T-helper 2 cell treated with Interferon-gamma antibody and Interleukin-4, amounts not matched to agents 5 μg/mL and 100 μg/mL, for 36 hours (primary cell): Measurements from ENCODE around the gene WDR4.
A peak's percentile ranks its signal among the peaks of the same experiment; 100 is the strongest.

Experiments
- DNase-seq: peaks from one replicate; pipeline ENCODE4 v3.0.0; 2021; ENCODE audit warnings: low spot score
- H3K27ac Mint-ChIP-seq: one replicate; pipeline ENCODE4 v1.8.0; 2021; ENCODE audit warnings: mild to moderate bottlenecking, mixed read lengths
- H3K27me3 Mint-ChIP-seq: one replicate; pipeline ENCODE4 v1.8.0; 2021; ENCODE audit warnings: low read depth, mixed read lengths
- H3K36me3 Mint-ChIP-seq: one replicate; pipeline ENCODE4 v1.8.0; 2021; ENCODE audit warnings: low read depth, mixed read lengths
- H3K4me1 Mint-ChIP-seq: one replicate; pipeline ENCODE4 v1.8.0; 2021; ENCODE audit warnings: low read depth, mixed read lengths
- H3K4me3 Mint-ChIP-seq: one replicate; pipeline ENCODE4 v1.8.0; 2022; ENCODE audit warnings: mild to moderate bottlenecking, moderate library complexity, mixed read lengths
- H3K9me3 Mint-ChIP-seq: one replicate; pipeline ENCODE4 v1.8.0; 2021; ENCODE audit warnings: mixed read lengths

WDR4 gene

DNA sequence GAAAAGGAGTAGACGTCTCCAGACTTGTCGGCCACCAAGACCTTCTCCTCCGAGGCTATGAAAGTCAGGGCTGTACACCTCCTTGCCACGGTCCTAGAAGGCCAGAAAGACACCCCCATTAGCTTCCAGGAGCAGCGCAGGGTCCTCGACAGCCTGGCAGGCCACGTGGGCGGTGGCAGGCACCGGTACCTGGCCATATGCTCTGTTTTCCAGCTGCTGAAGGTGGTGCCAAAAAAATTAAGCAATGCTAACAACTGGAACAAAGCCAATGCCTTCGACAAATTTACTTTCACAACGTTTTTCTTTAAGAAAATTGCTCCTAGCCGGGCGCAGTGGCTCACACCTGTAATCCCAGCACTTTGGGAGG is 15.9 kb downstream of the WDR4 start:
- Mint-ChIP-seq H3K4me3 (no peak overlapping the region), H3K27ac (no peak overlapping the region), H3K27me3 (no peaks in the 10 kb centered on the region), H3K36me3 (peaks cover 44% of the 10 kb centered on the region), H3K4me1 (peaks cover 9% of the 10 kb centered on the region), H3K9me3 (no peaks in the 10 kb centered on the region)
- no peak for DNase-seq

GRCh38 chr21:42862774-42863503 is 16.4 kb downstream of the WDR4 start:
- DNase-seq = no peak
- Mint-ChIP-seq H3K4me1 (peaks cover 9% of the 10 kb centered on the region), H3K27ac (no peak overlapping the region), H3K27me3 (no peaks in the 10 kb centered on the region), H3K9me3 (no peaks in the 10 kb centered on the region), H3K4me3 (no peak overlapping the region), H3K36me3 (peaks cover 41% of the 10 kb centered on the region)

- no peak for DNase-seq
- Mint-ChIP-seq H3K9me3 (no peaks in the 10 kb centered on the region), H3K36me3 (peaks cover 37% of the 10 kb centered on the region), H3K27me3 (no peaks in the 10 kb centered on the region), H3K27ac (no peak overlapping the region), H3K4me1 (peaks cover 9% of the 10 kb centered on the region), H3K4me3 (no peak overlapping the region)
Observed at GRCh38 chr21:42861848-42862400, 17.4 kb downstream of the WDR4 start.

GRCh38 chr21:42861311-42861847 is 18.0 kb downstream of the WDR4 start:
- H3K4me1 Mint-ChIP-seq = peaks cover 7% of the 10 kb centered on the region
- no peaks in the 10 kb centered on the region for H3K27me3 Mint-ChIP-seq
- no peaks in the 10 kb centered on the region for H3K9me3 Mint-ChIP-seq
- H3K36me3 Mint-ChIP-seq = peaks cover 38% of the 10 kb centered on the region
- peak overlapping the region; percentile 41 for H3K27ac Mint-ChIP-seq
- DNase-seq = no peak
- no peak overlapping the region for H3K4me3 Mint-ChIP-seq

GRCh38 chr21:42860345-42860744 is 19.0 kb downstream of the WDR4 start:
- H3K4me3 Mint-ChIP-seq = no peak overlapping the region
- H3K36me3 Mint-ChIP-seq = peaks cover 40% of the 10 kb centered on the region
- H3K9me3 Mint-ChIP-seq = no peaks in the 10 kb centered on the region
- DNase-seq = no peak
- H3K27me3 Mint-ChIP-seq = no peaks in the 10 kb centered on the region
- H3K4me1 Mint-ChIP-seq = peaks cover 2% of the 10 kb centered on the region
- H3K27ac Mint-ChIP-seq = no peak overlapping the region

DNA sequence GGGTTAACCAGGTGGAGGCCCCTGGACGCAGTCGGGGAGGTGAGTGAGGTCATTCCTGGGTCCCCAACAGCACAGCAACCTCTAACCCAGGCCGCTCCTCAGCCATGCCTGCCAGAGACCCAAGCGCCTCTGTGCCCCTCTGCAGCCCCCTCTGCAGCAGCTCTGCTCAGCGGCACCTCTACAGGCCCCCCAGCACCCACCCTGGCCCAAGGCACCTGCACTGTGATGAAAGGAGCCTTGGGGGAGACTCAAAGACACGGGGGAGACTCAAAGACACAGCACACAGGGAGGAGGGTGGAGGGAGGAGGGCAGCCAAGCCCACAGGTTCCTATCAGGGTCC is 19.5 kb downstream of the WDR4 start:
- no peaks in the 10 kb centered on the region for H3K27me3 Mint-ChIP-seq
- no peak overlapping the region for H3K27ac Mint-ChIP-seq
- H3K36me3 Mint-ChIP-seq = peaks cover 39% of the 10 kb centered on the region
- H3K4me3 Mint-ChIP-seq = no peak overlapping the region
- H3K4me1 Mint-ChIP-seq = peaks cover 2% of the 10 kb centered on the region
- no peaks in the 10 kb centered on the region for H3K9me3 Mint-ChIP-seq
- DNase-seq = no peak

- Mint-ChIP-seq H3K4me1 (peaks cover 2% of the 10 kb centered on the region), H3K9me3 (no peaks in the 10 kb centered on the region), H3K27me3 (no peaks in the 10 kb centered on the region), H3K36me3 (peaks cover 38% of the 10 kb centered on the region), H3K27ac (no peak overlapping the region), H3K4me3 (no peak overlapping the region)
- no peak for DNase-seq
Observed at GRCh38 chr21:42858957-42859890, 20.1 kb downstream of the WDR4 start.

DNA sequence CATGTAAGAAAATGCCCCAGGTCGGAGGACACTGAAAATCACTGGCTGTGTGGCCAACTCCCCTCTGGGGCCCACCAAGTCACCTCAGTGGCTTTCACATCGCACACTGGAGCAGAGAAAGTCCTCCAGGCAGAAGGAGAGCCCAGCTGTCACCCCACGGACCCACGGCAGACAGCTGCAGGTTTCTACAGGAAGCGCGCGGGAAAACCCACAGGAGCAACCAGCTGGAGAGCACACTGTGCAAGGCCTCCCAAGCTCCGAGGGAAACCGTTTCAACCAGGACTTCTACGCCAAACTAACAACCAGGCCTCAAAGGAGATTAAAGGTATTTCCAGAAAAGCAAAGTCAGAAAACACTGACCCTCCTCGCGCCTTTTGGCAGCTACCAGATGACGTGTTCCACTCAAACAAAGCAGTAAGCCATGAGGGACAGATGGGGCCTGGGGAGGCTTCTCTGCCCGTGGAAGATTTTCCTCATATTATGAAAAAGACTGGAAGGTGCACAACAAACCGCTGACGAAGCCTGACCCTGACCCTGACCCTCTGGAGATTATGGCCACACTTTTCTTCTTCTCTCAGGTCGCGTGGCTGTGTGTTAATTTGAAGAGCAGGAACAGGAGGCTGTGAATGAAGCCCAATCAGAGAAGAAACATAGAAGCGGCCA is 21.0 kb downstream of the WDR4 start:
- H3K27me3 Mint-ChIP-seq = no peaks in the 10 kb centered on the region
- DNase-seq = no peak
- no peaks in the 10 kb centered on the region for H3K9me3 Mint-ChIP-seq
- peaks cover 2% of the 10 kb centered on the region for H3K4me1 Mint-ChIP-seq
- peaks cover 37% of the 10 kb centered on the region for H3K36me3 Mint-ChIP-seq
- no peak overlapping the region for H3K4me3 Mint-ChIP-seq
- H3K27ac Mint-ChIP-seq = no peak overlapping the region

DNA sequence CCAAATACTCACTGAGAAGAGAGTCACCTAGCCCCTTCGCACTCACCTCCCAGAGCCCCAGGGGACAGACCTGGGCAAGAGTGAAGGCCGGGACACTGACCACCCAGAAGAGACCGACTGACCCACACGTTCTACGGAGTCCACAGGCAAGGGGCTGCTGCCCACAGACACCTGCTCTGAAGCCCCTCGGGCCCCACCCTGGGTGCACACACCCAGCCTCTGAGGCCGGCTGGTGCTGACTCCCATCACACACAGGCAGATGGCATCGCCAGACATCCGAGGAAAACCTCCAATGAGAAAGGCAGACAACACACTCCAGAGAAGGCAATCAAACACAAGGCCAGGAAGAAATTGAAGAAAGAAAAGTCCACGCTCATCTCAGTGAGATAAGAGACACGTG is 22.1 kb downstream of the WDR4 start:
- Mint-ChIP-seq H3K4me1 (peaks cover 2% of the 10 kb centered on the region), H3K27me3 (no peaks in the 10 kb centered on the region), H3K27ac (no peak overlapping the region), H3K36me3 (peaks cover 32% of the 10 kb centered on the region), H3K9me3 (no peaks in the 10 kb centered on the region), H3K4me3 (no peak overlapping the region)
- no peak for DNase-seq

DNA sequence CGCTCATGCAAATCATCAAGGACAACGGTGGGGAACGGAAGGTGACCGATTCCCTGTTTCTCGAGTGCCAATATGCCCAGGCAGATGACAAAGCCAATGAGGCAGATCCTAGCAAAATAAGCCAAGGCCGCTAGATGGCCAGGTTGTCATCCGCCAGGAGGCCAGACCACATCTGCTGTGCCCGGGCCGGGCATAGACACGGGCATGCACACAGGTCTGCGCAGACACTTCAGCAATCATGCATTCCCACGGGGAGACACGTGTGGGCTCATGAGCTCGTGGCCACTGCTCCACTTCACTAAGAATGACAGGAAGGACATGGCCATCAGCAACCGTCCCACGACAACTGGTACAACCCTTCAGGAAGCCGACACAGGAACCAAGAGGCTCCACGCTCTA is 23.4 kb downstream of the WDR4 start:
- Mint-ChIP-seq H3K9me3 (no peaks in the 10 kb centered on the region), H3K27me3 (no peaks in the 10 kb centered on the region), H3K27ac (no peak overlapping the region), H3K4me3 (no peak overlapping the region), H3K4me1 (peaks cover 2% of the 10 kb centered on the region), H3K36me3 (peaks cover 37% of the 10 kb centered on the region)
- DNase-seq = no peak

DNA sequence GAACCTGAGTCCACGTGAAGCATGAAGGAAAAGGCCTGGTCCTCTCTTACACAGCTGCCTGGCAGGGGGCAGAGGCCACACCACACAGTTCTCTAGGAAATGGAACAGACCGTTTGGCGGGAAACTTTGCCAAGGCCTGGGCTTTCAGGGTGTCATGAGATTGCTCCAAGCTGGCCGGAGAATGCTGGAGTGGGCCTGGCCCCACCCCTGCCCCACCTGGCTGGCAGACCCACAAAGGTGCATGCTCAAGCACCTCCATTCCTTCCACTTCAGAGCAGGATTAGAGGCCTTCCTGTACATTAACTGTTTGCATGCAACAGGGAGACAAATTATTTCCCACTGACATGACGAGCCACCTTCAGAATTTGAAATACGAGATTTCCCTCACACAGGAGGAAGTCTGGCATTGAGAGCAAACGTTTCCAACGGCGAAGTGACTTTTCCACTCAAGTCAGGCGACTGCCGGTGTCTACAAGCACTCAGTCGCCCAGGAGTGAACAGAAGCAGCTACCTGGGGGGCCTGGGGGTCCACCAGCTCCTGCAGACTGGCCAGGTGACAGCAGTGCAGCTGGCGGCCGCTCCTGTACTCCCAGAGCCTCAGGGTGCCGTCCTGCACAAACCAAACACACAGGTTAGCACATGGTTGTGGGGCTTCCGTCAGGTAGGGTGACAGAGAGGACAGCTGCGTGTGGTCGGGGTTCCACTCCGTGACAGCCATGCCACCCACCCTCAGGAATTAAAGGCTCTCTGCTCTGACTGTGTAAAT is 24.0 kb downstream of the WDR4 start:
- no peaks in the 10 kb centered on the region for H3K27me3 Mint-ChIP-seq
- peaks cover 41% of the 10 kb centered on the region for H3K36me3 Mint-ChIP-seq
- H3K4me3 Mint-ChIP-seq = no peak overlapping the region
- H3K27ac Mint-ChIP-seq = no peak overlapping the region
- H3K4me1 Mint-ChIP-seq = peaks cover 2% of the 10 kb centered on the region
- no peak for DNase-seq
- H3K9me3 Mint-ChIP-seq = no peaks in the 10 kb centered on the region

DNA sequence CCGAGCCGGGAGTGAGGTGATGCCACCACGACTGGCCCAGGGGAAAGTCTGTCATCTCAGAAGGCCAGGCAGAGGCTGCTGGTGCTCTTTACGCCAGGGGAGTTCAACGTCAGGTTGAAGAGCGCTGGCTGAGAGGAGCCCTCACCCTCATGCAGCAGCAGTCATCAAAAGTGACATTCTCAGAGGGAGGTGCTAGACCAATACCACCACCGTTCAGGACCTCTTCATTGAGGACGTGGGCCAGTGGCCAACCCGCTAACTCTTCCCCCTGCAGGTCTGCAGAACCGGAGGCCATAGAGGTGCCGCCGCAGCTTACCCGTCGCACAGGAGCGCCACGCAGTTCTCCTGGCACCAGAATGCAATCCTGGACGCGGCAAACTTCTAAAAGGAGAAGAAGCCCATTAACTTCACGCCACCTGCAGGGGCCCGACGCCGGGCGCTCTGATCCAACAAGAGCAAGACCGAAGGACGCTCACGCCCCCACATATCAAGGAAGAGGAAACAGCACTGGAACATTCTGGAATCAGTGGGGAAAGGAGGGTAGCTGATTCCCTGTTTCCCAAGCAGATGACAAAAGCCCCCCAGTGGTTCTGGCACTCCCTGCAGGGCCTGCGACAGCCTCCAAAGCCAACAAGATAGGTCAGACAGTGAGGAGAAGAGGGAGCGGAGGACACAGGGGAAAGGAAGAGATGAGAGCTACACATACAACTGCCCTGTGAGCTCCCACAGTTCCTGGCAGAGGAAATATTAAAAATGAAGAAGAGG is 24.9 kb downstream of the WDR4 start:
- H3K9me3 Mint-ChIP-seq = no peaks in the 10 kb centered on the region
- no peak for DNase-seq
- H3K4me3 Mint-ChIP-seq = no peak overlapping the region
- H3K4me1 Mint-ChIP-seq = peaks cover 2% of the 10 kb centered on the region
- no peaks in the 10 kb centered on the region for H3K27me3 Mint-ChIP-seq
- H3K27ac Mint-ChIP-seq = no peak overlapping the region
- peaks cover 43% of the 10 kb centered on the region for H3K36me3 Mint-ChIP-seq

DNA sequence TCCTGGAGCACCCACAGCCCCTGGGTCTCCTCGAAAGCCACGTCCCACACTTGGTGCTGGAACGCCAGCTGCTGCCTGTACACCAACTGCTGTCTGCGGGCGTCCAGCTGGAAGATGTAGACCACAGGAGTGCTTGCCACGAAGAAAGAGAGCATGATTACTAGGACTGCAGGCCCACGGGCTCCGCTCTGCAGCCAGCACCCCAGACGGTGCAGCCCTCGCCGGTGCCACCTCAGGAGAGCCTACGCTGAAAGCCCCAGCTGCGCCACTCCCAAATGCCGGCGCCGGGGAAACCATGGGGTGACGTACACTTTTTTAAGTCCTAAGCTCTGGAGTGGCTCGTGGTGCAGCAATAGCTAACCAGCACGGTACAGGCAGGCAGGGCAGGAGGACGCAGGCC is 25.7 kb downstream of the WDR4 start:
- Mint-ChIP-seq H3K4me1 (peaks cover 2% of the 10 kb centered on the region), H3K36me3 (peaks cover 45% of the 10 kb centered on the region), H3K27ac (no peak overlapping the region), H3K9me3 (no peaks in the 10 kb centered on the region), H3K4me3 (no peak overlapping the region), H3K27me3 (no peaks in the 10 kb centered on the region)
- no peak for DNase-seq
